Adrenal gland (tissue), 12 donors: ENCODE measurements around the gene COL25A1. TPM values are rescaled to one million over a fixed set of nuclear protein-coding genes. Genes with fewer than 3 reads are reported as not detected.

Experiments used
- DNase-seq, 7 donors: peaks; one replicate each; pipeline ENCODE4 v3.0.0-alpha.2; 2019 to 2020
- H3K27ac ChIP-seq, 5 donors: fragments of 200-600 bp; sonication (generic) in 4 of 5; 1 replicate in 3 of 5; 2 replicates in 2 of 5; pipeline versions ENCODE4 v1.5.1 to v1.8.0; 2016 to 2020; ENCODE audit warnings: mild to moderate bottlenecking in 1 of 5
- H3K27me3 ChIP-seq: fragments of 200-600 bp; 2 replicates; pipeline ENCODE4 v1.8.0; 2021
- H3K36me3 ChIP-seq, 2 donors: fragments of 200-600 bp; replicated peaks in 1 of 2; 1 replicate in 1 of 2; 2 replicates in 1 of 2; pipeline versions ENCODE4 v1.5.1 to v1.8.0; 2018 to 2022
- H3K4me1 ChIP-seq, 2 donors: fragments of 200-600 bp; replicated peaks in 1 of 2; 1 replicate in 1 of 2; 2 replicates in 1 of 2; pipeline versions ENCODE4 v1.5.1 to v1.8.0; 2018 to 2021
- H3K4me3 ChIP-seq, 4 donors: fragments of 200-600 bp; sonication (generic) in 3 of 4; one replicate each; pipeline ENCODE4 v1.5.1; 2016 to 2018
- H3K9me3 ChIP-seq, 3 donors: fragments of 200-600 bp; sonication (generic) in 1 of 3; replicated peaks in 1 of 3; 1 replicate in 2 of 3; 2 replicates in 1 of 3; pipeline versions ENCODE4 v1.5.1 to v1.8.0; 2016 to 2021
- POLR2A ChIP-seq, 2 donors: fragments of 450-650 bp; IDR thresholded peaks; one replicate each; pipeline ENCODE4 v1.6.1; 2017; ENCODE audit warnings: antibody characterized with exemption in 2 of 2, mild to moderate bottlenecking in 2 of 2, moderate library complexity in 1 of 2
- WGBS, 4 donors: extraction: QIAGEN DNeasy Blood & Tissue Kit in 2 of 4; methylation state at CpG; one replicate each; pipeline versions ENCODE4 v1.1.5 to v1.1.7; 2013 to 2017; 5-methylcytosine and 5-hydroxymethylcytosine counted together
- intact Hi-C, 2 donors: fragments of 100-400 bp; cut with DNase I; formaldehyde crosslinking; loops; one replicate each; pipeline versions ENCODE4 v1.14.1 to v1.15.0; 2022 to 2023
- polyA plus RNA-seq, 3 donors: library from polyadenylated mRNA; stranded (reverse); fragments of 200-250 nt in 2 of 3; fragments of 350-450 nt in 1 of 3; fragmentation: Illumina TruSeq in 1 of 3; extraction: RNeasy Lipid Tissue Mini Kit (QIAGEN cat#74804) in 1 of 3; gene quantifications; one replicate each; pipeline ENCODE4 v1.2.3, GENCODE V29; 2013 to 2014
- total RNA-seq, 9 donors: library from RNA; depleted of rRNA in 4 of 9; stranded (reverse); fragments of >200 nt in 4 of 9; fragments of 120-200 nt in 1 of 9; fragmentation: NEBNext Ultra II Directional in 1 of 9; extraction: Animal tissue kit (Norgen Biotek cat#: 25700) in 1 of 9; gene quantifications; one replicate each; pipeline versions ENCODE4 v1.1.0 to v1.2.4, GENCODE V29; 2013 to 2023
- TF ChIP-seq, protein P1 (sequence below), 6 experiments: fragments of 450-650 bp in 4 of 6; fragments of 200-600 bp in 2 of 6; sonication (generic) in 1 of 6; IDR thresholded peaks; 1 replicate in 5 of 6; 2 replicates in 1 of 6; pipeline versions ENCODE4 v1.5.1 to v1.8.0; 2016 to 2021; ENCODE audit warnings: antibody characterized with exemption in 6 of 6, mild to moderate bottlenecking in 2 of 6, moderate library complexity in 1 of 6
- donor health status: healthy with polysubstance abuse.
- donor health status: Bipolar disorder and iron deficiency.
- donor health status: DM: yes; HTN: yes; CAD: no.
- donor health status: DM: no; HTN: no; CAD: no.
- donor health status: DM: no; HTN: no; CAD: no.
- donor health status: DM: yes; HTN: yes; CAD: no.

The COL25A1 gene
- total and polyA plus RNA-seq, 12 donors: 0.05 to 2.1 (median 0.47) TPM

DNA sequence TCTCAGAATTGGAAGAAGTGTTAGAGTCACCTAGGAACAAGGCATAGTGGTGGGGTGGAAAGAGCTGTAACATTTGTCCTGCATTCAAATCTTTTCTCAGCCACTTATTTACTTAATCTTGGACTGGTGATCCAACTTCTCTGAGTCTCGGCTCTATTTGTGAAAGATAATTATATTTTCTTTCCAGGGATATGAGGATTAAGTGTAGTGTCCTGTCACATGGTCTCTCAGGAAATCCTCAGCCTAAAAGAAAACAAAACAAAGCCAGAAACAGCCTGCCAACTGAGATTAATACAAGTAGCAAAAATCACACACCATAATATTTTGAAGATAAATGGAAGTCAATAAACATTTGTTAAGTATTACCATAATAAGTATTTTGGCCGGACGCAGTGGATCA, 506.3 kb downstream of the COL25A1 start:
- Histone ChIP-seq H3K4me3 (no peak overlapping the region), H3K9me3 (no peaks in the 10 kb centered on the region), H3K36me3 (no peaks in the 10 kb centered on the region), H3K27ac (no peak overlapping the region), H3K4me1 (no peaks in the 10 kb centered on the region), H3K27me3 (no peaks in the 10 kb centered on the region)
- intact Hi-C loops: no loop called here
- 47 to 58% (median 55%) methylated on average over 3 of the region's 3 CpGs for WGBS, 4 donors
- no peak for DNase-seq
- TF ChIP-seq POLR2A (IDR thresholded peaks at IDR 0.05): no peak
- TF ChIP-seq, protein P1, sequence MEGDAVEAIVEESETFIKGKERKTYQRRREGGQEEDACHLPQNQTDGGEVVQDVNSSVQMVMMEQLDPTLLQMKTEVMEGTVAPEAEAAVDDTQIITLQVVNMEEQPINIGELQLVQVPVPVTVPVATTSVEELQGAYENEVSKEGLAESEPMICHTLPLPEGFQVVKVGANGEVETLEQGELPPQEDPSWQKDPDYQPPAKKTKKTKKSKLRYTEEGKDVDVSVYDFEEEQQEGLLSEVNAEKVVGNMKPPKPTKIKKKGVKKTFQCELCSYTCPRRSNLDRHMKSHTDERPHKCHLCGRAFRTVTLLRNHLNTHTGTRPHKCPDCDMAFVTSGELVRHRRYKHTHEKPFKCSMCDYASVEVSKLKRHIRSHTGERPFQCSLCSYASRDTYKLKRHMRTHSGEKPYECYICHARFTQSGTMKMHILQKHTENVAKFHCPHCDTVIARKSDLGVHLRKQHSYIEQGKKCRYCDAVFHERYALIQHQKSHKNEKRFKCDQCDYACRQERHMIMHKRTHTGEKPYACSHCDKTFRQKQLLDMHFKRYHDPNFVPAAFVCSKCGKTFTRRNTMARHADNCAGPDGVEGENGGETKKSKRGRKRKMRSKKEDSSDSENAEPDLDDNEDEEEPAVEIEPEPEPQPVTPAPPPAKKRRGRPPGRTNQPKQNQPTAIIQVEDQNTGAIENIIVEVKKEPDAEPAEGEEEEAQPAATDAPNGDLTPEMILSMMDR (IDR thresholded peaks at IDR 0.05): no peak

DNA sequence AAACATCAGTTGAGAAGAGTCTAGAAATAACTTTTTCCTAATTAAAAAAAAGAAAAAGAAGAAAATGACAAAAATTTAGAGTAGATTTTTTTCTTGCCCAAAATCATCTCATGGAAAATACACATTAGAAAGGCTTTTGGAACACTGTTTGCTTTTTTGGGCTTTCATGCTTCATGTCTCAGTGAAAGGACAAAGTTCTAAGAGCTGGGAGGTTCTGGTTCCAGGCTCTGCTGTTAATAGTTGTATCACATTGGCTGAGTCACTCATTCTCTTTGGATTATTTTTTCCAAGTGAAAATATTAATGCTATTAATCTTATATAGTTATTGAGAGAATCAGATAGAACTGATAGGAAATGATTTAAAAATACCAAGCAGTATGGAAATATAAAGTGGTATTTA, 506.7 kb downstream of the COL25A1 start:
- Histone ChIP-seq H3K27ac (no peak overlapping the region), H3K9me3 (no peaks in the 10 kb centered on the region), H3K4me1 (no peaks in the 10 kb centered on the region), H3K36me3 (no peaks in the 10 kb centered on the region), H3K4me3 (no peak overlapping the region), H3K27me3 (no peaks in the 10 kb centered on the region)
- DNase-seq: no peak
- intact Hi-C loops: no loop called here
- no peak for TF ChIP-seq POLR2A (IDR thresholded peaks at IDR 0.05)
- TF ChIP-seq, protein P1 (IDR thresholded peaks at IDR 0.05): no peak

DNA sequence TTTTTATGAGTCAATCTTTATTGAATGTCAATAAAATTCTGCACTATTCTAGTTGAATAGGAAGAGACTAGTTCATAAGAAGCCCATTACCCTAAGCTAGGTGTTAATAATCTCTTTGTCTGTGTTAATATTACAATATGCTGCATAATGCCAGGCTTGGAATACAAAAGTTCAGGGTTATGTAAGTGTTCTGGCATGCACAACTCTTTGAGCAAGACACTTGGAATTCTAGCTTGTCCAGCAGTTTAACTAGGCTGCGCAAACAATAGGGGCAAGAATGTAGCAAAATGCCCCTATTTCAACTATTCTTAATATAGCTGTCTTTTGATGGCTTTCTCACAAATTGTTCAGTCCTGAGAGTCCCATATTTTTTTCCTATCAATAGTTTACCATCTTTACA, 508.3 kb downstream of the COL25A1 start:
- Histone ChIP-seq H3K27ac (no peak overlapping the region), H3K36me3 (no peaks in the 10 kb centered on the region), H3K4me3 (no peak overlapping the region), H3K27me3 (no peaks in the 10 kb centered on the region), H3K4me1 (no peaks in the 10 kb centered on the region), H3K9me3 (no peaks in the 10 kb centered on the region)
- WGBS, 4 donors: 68 to 97% (median 84%) methylated on average over 1 of the region's 1 CpG
- intact Hi-C loops: no loop called here
- DNase-seq: no peak
- TF ChIP-seq, protein P1 (IDR thresholded peaks at IDR 0.05): no peak
- TF ChIP-seq POLR2A (IDR thresholded peaks at IDR 0.05): no peak

DNA sequence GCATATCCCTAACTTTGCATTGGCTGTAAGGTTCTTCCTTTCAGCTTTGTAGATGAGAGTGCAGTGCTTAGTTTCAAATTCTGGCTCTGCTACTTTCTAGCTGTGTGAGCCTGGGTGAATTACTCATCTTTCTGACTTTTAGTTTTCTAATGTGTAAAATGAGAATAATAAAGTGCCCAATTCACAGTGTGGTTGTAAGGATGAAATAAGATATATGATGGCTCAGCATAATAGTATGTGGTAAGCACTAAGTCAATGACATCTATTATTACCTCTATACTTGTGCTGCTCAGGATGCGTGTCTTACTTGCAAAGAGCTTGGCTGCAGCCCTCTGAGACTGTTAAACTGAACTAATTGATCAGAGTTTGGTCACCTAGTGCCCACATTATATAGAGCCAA, 509.0 kb downstream of the COL25A1 start:
- intact Hi-C loops: no loop called here
- WGBS, 4 donors: 78 to 100% (median 97%) methylated on average over 1 of the region's 1 CpG
- no peak for TF ChIP-seq POLR2A (IDR thresholded peaks at IDR 0.05)
- TF ChIP-seq, protein P1 (IDR thresholded peaks at IDR 0.05): no peak
- H3K4me3 ChIP-seq: no peak overlapping the region
- H3K36me3 ChIP-seq: no peaks in the 10 kb centered on the region
- H3K27me3 ChIP-seq: no peaks in the 10 kb centered on the region
- H3K4me1 ChIP-seq: no peaks in the 10 kb centered on the region
- H3K9me3 ChIP-seq: no peaks in the 10 kb centered on the region
- no peak for DNase-seq
- H3K27ac ChIP-seq: no peak overlapping the region
